ENCODE data around the gene ZNF235. TPM values are rescaled to one million over a fixed set of nuclear protein-coding genes. Genes with fewer than 3 reads are reported as not detected.

Gene ZNF235
- total RNA-seq, 1 donor from 2014 or later: 4.7 TPM

DNA sequence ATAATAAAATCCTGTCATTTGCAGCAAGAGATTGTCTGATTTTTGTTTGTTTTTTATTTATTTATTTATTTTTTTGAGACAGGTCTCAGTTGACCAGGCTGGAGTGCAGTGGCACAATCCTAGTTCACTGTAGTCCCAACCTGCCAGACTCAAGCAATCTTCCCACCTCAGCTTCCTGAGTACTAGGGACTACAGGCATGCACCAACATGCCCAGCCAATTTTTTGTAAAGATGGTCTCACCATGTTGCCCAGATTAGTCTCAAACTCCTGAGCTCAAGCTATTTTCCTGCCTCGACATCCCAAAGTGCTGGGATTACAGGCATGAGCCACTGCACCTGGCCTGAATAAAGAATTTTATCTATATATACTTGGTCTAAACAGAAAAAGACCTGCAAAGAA, 27.5 kb downstream of the ZNF235 start:
- H3K4me3 ChIP-seq (ENCODE audit: low read depth, low read length): no peak overlapping the region
- no peaks in the 10 kb centered on the region for H3K27me3 ChIP-seq (ENCODE audit: control insufficient read depth, insufficient read depth, low read length)
- FAIRE-seq: no peak
- H3K36me3 ChIP-seq (ENCODE audit: control insufficient read depth, insufficient read depth, low read length): peaks cover 1% of the 10 kb centered on the region
- peak; percentile 64 for DNase-seq (ENCODE audit: low read depth)
- TF ChIP-seq, protein P1, sequence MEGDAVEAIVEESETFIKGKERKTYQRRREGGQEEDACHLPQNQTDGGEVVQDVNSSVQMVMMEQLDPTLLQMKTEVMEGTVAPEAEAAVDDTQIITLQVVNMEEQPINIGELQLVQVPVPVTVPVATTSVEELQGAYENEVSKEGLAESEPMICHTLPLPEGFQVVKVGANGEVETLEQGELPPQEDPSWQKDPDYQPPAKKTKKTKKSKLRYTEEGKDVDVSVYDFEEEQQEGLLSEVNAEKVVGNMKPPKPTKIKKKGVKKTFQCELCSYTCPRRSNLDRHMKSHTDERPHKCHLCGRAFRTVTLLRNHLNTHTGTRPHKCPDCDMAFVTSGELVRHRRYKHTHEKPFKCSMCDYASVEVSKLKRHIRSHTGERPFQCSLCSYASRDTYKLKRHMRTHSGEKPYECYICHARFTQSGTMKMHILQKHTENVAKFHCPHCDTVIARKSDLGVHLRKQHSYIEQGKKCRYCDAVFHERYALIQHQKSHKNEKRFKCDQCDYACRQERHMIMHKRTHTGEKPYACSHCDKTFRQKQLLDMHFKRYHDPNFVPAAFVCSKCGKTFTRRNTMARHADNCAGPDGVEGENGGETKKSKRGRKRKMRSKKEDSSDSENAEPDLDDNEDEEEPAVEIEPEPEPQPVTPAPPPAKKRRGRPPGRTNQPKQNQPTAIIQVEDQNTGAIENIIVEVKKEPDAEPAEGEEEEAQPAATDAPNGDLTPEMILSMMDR (IDR thresholded peaks at IDR 0.05; ENCODE audit: insufficient read depth, low read length, severe bottlenecking): no peak

DNA sequence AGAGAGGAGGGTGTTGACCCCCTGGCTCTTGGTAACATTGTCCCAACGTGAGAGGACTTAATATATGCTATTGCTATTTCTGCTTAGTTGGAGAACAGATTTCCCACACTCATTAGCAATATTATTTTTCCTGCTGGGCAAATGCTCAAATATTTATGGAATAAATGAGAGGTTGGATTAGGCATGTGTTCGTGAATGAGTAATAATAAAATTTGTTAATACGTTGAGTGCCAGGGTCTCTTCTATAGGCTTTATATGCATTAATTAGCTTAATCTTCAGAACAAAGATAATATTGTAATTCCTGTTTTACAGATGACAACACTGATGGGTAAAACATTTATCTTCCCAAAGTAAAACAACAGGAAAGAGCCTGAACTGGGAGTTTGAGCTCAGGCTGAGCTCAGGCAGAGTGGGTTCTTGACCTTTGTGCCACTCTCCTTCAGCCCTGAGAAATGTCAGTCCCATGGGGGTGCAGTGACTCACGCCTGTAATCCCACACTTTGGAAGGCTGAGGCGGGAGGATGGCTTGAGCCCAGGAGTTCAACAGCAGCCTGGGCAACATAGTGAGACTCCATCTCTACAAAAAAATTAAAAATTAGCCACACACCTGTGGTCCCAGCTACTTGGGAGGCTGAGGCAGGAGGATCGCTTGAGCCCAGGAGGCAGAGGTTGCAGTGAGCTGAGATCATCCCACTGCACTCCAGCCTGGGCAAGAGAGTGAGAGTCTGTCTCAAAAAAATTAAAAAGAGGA, 44.0 kb downstream of the ZNF235 start:
- TF ChIP-seq, protein P1 (IDR thresholded peaks at IDR 0.05; ENCODE audit: insufficient read depth, low read length, severe bottlenecking): no peak
- no peaks in the 10 kb centered on the region for H3K27me3 ChIP-seq (ENCODE audit: control insufficient read depth, insufficient read depth, low read length)
- H3K36me3 ChIP-seq (ENCODE audit: control insufficient read depth, insufficient read depth, low read length): no peaks in the 10 kb centered on the region
- DNase-seq (ENCODE audit: low read depth) (no peak), FAIRE-seq (no peak)
- H3K4me3 ChIP-seq (ENCODE audit: low read depth, low read length): no peak overlapping the region

DNA sequence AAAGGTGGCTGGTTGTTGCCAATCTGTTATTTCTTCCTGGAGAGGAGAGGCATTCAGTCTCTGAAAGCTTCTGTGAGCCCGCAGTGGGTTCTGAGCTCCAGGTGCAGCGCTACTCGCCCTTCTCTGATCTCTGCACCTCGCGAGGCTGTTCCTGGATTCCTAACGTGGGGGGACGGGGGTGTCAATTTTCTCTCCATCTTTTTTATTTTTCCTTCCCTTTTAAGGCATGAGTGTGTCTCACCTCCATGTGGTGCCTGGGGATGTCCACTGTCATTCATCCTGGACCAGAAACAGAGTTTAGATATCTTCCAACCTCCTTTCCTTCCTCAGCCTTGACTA, 44.5 kb downstream of the ZNF235 start:
- Histone ChIP-seq H3K27me3 (ENCODE audit: control insufficient read depth, insufficient read depth, low read length) (no peaks in the 10 kb centered on the region), H3K4me3 (ENCODE audit: low read depth, low read length) (peak overlapping the region; percentile 24), H3K36me3 (ENCODE audit: control insufficient read depth, insufficient read depth, low read length) (no peaks in the 10 kb centered on the region)
- DNase-seq (ENCODE audit: low read depth): no peak
- peak; percentile 18 for FAIRE-seq
- TF ChIP-seq, protein P1 (IDR thresholded peaks at IDR 0.05; ENCODE audit: insufficient read depth, low read length, severe bottlenecking): no peak

DNA sequence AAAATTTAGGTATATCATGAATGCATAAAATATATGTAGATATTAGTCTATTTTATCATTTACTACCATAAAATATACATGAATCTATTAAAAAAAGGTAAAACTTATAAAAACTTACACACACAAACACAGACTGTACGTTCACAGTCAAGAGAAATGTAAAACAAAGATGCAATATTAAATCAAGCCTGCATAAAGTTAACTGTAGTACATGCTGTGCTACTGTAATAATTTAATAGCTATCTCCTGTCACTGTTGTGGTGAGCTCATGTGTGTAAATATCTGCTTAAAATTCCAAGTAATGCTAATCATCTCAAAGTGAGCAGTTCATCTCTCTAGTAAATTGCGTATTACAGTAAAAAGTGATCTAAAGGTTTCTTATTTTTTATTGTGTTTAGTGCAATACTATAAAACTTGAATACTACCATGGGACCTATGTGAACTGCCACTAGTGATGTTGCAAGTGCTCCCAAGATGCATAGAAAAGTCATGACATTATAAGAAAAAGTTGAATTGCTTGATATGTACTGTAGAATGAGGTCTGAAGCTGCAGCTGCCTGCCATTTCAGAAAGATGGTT, 45.9 kb downstream of the ZNF235 start:
- FAIRE-seq (no peak), DNase-seq (ENCODE audit: low read depth) (no peak)
- Histone ChIP-seq H3K27me3 (ENCODE audit: control insufficient read depth, insufficient read depth, low read length) (no peaks in the 10 kb centered on the region), H3K36me3 (ENCODE audit: control insufficient read depth, insufficient read depth, low read length) (no peaks in the 10 kb centered on the region), H3K4me3 (ENCODE audit: low read depth, low read length) (no peak overlapping the region)
- TF ChIP-seq, protein P1 (IDR thresholded peaks at IDR 0.05; ENCODE audit: insufficient read depth, low read length, severe bottlenecking): no peak

DNA sequence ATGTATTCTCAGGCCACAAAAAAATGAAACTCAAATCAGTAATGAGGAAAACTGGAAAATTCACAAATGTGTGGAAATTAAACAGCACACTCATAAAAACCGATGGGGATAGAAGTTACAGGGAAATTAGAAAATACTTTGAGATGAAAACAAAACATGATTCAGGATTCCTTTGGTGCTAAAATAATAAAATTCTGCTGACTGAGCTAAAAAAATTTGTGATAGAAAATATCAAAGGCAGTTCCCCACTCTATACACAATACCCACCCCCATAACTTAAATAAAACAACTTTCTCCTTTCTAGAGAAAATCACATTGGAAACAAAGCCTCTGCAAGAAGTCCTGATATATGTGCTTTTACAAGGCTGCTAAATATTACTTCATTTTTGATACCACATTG, 46.7 kb downstream of the ZNF235 start:
- no peaks in the 10 kb centered on the region for H3K36me3 ChIP-seq (ENCODE audit: control insufficient read depth, insufficient read depth, low read length)
- no peaks in the 10 kb centered on the region for H3K27me3 ChIP-seq (ENCODE audit: control insufficient read depth, insufficient read depth, low read length)
- DNase-seq (ENCODE audit: low read depth): no peak
- TF ChIP-seq, protein P1 (IDR thresholded peaks at IDR 0.05; ENCODE audit: insufficient read depth, low read length, severe bottlenecking): no peak
- no peak overlapping the region for H3K4me3 ChIP-seq (ENCODE audit: low read depth, low read length)
- no peak for FAIRE-seq
